CD4-positive, alpha-beta T cell treated with Interleukin-17A for 1 hour (primary cell): ENCODE measurements around the gene OCA2.

Source experiments
- DNase-seq: peaks from one replicate; pipeline ENCODE4 v3.0.0-alpha.2; 2020

Gene OCA2

DNA sequence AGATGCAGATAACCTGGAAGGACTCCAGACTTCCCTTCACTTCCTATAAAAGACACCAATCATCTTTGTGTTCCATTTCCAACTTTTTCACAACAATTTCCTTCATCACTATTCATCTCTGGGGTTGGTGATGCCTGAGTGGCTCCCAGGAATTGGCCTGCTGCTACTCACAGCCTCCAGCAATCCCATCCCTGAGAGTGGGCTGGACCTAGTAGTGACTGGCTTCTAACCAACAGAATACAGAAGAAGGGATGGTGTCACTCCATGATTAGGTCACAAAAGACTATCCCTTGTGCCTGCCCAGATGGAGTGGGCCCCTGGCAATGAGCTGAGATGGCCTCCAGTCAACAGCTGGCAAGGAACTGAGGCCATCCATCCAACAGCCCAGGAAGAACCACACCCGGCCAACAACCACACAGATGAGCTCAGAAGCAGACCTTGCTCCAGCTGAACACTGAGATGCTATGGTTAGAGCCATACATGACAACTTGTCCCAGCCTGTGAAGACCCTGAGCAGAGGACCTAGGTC, 20.9 kb downstream of the OCA2 start:
- DNase-seq = no peak

DNA sequence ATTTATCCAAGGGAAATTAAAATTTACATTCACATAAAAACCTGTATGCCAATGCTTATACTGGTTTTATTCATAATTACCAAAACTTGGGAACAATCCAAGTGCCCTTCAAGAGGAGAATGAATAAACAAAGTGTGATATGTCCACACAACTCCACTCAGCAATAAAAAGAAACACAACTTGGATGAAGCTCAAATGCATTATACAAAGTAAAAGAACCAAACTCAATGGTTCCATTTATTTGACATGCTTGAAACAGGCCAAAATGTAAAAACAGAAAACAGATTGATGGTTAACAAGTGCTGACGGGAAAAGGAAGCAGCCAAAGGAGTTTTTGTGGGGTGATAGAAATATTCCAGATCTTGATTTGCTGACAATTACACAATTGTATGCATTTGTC, 23.5 kb downstream of the OCA2 start:
- DNase-seq = no peak

DNA sequence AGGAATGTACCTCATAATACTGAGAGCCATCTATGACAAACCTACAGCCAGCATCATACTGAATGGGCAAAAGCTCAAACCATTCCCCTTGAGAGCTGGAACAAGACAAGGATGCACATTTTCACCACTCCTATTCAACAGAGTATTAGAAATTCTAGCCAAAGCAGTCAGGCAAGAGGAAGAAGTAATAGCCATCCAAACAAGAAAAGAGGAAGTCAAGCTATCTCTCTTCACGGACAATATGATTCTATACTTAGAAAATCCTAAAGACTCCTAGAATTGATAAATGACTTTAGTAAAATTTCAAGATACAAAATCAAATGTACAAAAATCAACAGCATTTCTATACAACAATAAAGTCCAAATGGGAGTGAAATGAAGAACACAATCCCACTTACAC, 30.2 kb downstream of the OCA2 start:
- DNase-seq = no peak

- no peak for DNase-seq
Observed at GRCh38 chr15:28066231-28066630, 32.9 kb downstream of the OCA2 start.

DNA sequence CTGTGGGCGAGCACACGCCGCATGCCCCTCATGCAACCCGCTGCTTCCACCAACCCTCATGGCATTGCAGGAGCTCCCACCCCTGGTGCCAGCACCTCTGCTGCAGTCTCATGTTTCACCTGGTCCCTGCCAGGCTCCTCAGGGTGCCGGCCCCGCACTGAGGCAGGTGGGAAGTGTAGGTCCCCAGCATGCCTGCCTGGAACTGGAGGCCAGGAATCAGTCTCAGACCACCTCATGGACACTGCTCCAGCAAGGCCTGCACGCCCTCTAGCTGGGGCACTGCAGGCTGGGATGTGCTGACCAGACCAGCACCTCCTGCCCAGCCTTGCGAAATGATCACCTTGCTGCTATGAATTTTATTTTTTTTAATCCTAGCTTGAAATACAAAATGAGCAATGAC, 39.1 kb downstream of the OCA2 start:
- no peak for DNase-seq

- DNase-seq = no peak
Observed at GRCh38 chr15:28058082-28058481, 41.0 kb downstream of the OCA2 start.

GRCh38 chr15:28051955-28052633, 47.0 kb downstream of the OCA2 start:
- DNase-seq = no peak

DNA sequence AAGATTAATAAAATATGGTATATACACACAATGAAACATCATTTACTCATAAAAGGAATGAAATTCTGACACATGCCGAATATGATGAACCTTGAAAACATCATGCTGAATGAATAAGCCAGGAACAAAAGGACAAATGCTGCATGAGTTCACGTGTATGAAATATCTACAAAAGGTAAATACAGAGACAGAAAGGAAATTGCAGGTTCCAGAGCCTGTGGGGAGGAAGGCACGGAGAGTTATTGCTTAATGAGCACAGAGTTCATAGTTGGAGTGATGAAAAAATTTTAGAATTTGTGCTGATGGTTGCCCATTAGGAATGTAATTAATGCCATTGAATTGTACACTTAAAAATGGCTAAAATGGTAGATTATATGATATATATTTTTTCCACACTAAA, 49.5 kb downstream of the OCA2 start:
- DNase-seq = no peak

GRCh38 chr15:28047277-28047676, 51.8 kb downstream of the OCA2 start:
- no peak for DNase-seq

DNA sequence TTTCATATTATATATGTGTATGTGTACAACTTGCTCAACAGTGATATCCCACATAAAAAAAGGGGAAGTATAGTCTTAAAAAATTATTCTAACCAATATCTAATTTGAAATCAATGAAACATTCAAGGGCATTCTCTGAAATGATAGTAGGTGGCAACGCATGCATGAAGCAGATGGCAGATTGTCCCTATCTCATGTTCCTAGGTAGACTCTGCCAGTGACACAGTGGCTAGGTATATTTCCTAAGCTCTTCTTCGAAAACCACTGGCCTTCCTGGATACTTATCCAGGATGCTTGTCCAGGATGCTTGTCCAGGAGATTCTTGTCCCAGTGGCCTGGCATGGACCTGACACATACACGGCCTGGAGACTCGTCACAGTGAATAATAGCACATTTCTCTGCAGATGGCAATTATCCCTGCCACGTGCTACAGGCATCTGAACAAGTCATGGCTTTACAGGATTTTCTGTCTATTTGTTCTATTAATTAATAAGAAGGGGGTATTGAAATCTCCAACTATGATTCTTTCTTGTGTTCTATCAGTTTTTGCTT, 54.9 kb downstream of the OCA2 start:
- no peak for DNase-seq

DNA sequence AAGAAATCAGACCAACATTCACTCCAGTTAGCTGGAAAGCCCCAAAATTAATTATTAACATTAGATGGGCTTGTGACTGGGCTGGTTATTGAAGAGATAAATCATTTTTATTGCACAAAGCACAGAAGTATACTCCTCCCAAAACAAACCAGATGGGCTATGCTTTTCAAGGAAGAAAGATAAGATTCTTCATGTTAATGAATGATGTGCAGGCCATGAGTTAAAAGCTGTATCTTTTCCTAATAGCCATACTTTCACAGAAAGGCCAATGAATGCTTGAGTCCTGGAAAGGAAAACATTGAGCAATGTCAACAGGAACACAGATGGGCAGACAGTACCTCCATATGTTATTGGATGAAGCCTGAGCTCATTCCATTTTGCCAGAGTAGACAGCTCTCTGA, 55.4 kb downstream of the OCA2 start:
- no peak for DNase-seq

DNA sequence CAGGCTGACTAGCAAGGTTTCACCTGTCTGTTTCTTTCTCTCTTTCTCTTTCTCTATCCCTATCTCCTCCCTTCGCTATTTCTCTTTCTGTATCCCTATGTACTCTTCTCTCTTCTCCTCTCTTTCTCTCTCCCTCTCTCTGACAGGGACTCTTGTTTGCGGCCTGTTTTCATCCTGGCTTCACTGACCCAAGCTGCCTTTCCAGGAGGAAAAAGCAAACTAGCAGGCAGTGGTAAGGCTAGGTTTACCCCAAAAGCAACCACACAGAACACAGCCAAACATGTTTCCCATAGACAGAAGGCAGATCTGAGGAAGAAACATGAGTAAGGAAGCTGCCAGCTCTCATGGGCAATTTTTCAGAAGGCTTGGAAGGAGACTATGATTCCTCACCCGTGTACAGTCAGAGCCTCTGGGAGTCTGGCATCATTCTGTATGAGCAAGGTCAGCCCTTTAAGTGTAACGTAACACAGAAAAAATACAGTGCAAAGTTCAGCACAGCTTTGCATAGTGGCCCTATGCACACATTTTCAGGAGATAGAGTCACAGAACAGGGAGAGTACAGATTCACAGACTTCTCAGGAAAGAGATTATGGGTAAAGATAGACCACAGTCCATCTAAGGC, 61.0 kb downstream of the OCA2 start:
- DNase-seq = no peak

GRCh38 chr15:28033443-28033842, 65.7 kb downstream of the OCA2 start:
- DNase-seq = no peak

DNA sequence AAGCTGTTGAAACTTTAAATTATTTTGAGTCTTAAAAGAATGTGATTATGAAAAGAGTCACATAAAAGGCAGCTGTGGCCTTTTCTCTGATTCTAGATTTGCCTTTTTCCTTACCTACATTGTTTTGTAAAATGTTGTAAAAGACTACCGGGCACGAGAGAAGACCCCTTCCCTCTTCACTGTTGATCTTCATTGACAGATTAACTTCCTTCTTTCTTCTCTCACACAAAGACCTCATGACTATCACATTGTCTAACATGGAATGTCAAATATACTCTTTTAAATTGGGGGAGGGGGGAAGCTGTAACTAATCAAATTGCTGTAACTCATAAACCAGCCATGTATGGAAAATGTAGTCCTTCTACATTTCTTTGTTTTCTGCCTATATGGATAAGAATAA, 68.3 kb downstream of the OCA2 start:
- no peak for DNase-seq

- DNase-seq = no peak
Observed at GRCh38 chr15:28027714-28028076, 71.4 kb downstream of the OCA2 start.

GRCh38 chr15:28026764-28027713, 72.1 kb downstream of the OCA2 start:
- DNase-seq = no peak

DNA sequence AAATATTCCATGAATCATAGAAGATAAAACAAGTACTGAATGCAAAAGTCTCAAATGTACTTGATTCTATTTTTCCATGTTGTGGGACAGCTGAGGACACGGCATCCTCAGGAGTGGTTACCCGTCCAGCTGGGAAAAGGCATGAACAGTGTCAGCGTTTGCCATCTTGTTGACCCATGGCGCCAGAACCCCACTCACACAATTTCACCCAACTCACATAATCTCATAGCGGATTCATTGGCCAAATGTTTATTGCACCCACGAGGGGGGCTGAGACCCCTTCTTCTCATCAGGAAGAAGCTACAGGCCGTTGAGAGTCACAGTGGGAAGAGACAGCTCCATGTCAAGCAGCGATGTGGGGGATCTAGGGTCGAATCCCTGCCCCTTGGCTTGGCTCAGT, 72.9 kb downstream of the OCA2 start:
- DNase-seq = no peak

DNA sequence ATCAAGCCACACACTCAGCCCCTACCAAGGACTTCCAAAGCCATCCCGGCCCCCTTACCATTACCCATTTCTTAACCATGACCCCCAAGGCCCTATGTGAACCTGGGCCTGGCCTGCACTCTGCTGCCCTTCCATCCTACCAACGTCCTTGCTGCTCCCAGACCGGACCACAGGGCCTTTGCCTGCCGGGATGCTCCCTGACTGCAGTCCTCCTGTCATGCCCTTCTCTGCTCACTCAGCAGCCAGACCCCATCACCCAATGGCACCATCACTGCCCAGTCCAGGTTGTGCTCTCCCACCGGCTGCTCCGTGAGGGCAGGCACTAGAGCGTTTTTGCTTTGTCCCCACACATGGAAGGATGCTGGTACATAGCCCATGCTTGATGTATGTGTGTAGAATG, 73.7 kb downstream of the OCA2 start:
- DNase-seq = no peak

- no peak for DNase-seq
Observed at GRCh38 chr15:28024889-28025250, 74.2 kb downstream of the OCA2 start.

- no peak for DNase-seq
Observed at GRCh38 chr15:28023933-28024888, 74.9 kb downstream of the OCA2 start.

DNA sequence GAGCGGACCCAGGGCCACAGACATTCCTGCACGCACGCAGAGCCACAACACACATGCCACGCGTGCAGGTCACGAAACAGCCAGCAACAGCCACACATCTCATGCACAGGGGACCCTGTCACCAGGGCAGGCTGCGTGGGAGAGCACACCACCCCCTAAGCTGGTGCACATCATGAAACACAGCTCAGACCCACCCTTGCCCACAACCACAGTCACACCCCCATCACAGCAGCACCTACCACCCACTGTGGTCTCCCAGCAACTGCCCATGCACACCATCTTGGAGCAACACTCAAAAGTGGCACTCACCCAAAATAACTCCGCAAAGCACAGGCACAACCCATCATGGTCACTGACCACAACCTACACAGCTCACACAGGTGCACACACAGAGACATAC, 75.7 kb downstream of the OCA2 start:
- no peak for DNase-seq

DNA sequence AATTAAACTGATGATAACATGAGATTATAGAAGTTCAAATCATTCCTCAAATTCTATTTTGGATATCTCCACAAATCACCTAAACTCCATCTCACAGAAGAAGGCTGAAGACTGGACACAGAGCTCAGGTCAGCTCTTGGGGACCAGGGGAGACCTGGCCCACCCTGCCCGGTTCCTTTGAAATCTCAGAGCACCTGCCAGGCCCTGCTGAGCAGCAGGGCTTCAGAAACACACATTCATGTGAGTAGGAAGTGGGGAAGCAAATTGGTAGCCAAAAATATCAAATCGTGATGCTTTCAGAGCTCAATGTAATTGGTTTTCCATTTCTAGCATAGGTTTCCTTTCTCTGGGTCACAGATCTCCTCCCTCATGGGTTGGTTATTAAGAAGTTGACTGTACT, 76.2 kb downstream of the OCA2 start:
- no peak for DNase-seq
